Measurements from ENCODE around the gene ZNF554. TPM values are rescaled to one million over a fixed set of nuclear protein-coding genes. Genes with fewer than 3 reads are reported as not detected.

ZNF554 gene
- total RNA-seq, 2 experiments from 2014 or later = 0.83 to 1.5 TPM

- no peaks in the 10 kb centered on the region for H3K27me3 Mint-ChIP-seq
- ATAC-seq = peak; percentile 11
- H3K36me3 Mint-ChIP-seq (ENCODE audit: low read depth) = no peaks in the 10 kb centered on the region
- peak overlapping the region; percentile 84 for H3K4me3 Mint-ChIP-seq
- H3K4me1 Mint-ChIP-seq (ENCODE audit: low read depth) = peaks cover 5% of the 10 kb centered on the region
- ChIA-PET CTCF (interaction anchor here (0.5 to 2.0 kb wide), 10 partner anchors 21 to 172 kb away, joined by 3 to 8 read pairs (median 4); partner anchors contain the start of genes THOP1 and ZNF555), POLR2A (interaction anchor here (0.9 kb wide), 1 partner anchor 34 kb away, joined by 4 read pairs; no protein-coding TSS in a partner anchor)
- peak; percentile 21 for DNase-seq
- H3K27ac Mint-ChIP-seq = peak overlapping the region; percentile 57
- intact Hi-C loops (cut with micrococcal nuclease) = no loop called here
- no peaks in the 10 kb centered on the region for H3K9me3 Mint-ChIP-seq
- no peak for TF ChIP-seq CTCF (IDR thresholded peaks at IDR 0.05)
Measured at GRCh38 chr19:2820112-2820702, 539 bp downstream of the ZNF554 start.

- no peak for TF ChIP-seq CTCF (IDR thresholded peaks at IDR 0.05)
Measured at GRCh38 chr19:2822846-2823245, 3.2 kb downstream of the ZNF554 start.

DNA sequence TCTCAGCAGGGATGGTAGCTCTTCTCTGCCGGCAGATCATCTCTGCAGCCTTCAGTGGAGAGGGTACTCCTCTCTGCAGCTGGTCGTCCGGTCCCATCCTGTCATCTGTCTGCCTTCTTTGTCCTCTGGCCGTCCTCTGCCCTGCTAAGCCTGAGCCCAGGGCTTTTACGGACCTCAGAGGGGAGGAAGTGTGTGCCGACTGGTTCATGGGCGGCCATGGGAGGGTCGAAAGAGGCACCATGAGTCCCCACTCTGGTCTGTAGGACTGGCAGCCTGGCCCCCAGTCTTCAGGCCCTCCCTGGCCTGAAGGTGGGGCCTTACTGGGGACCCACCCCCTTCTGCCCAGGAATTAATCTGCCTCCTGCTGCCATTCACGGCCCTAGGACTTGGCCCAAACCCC lies 4.0 kb downstream of the ZNF554 start:
- ChIA-PET POLR2A (no interaction called here), CTCF (no interaction called here)
- Mint-ChIP-seq H3K4me1 (ENCODE audit: low read depth) (peaks cover 5% of the 10 kb centered on the region), H3K27me3 (no peaks in the 10 kb centered on the region), H3K4me3 (no peak overlapping the region), H3K36me3 (ENCODE audit: low read depth) (peaks cover 16% of the 10 kb centered on the region), H3K27ac (no peak overlapping the region), H3K9me3 (peaks cover 2% of the 10 kb centered on the region)
- ATAC-seq (no peak), DNase-seq (no peak)
- intact Hi-C loops (cut with micrococcal nuclease) = no loop called here
- no peak for TF ChIP-seq CTCF (IDR thresholded peaks at IDR 0.05)

More at GRCh38 chr19:2822846-2823245, 3.2 kb downstream of the ZNF554 start:
- no peak overlapping the region for H3K27ac Mint-ChIP-seq
- intact Hi-C loops (cut with micrococcal nuclease) = no loop called here
- H3K36me3 Mint-ChIP-seq (ENCODE audit: low read depth) = peaks cover 8% of the 10 kb centered on the region
- ChIA-PET CTCF (interaction anchor here (1.0 kb wide), 1 partner anchor 175 kb away, joined by 3 read pairs; no protein-coding TSS in a partner anchor), POLR2A (interaction anchor here (0.9 kb wide), 1 partner anchor 40 kb away, joined by 3 read pairs; the partner anchor contains the start of gene SGTA)
- ATAC-seq (no peak), DNase-seq (no peak)
- H3K4me3 Mint-ChIP-seq = no peak overlapping the region
- H3K27me3 Mint-ChIP-seq = no peaks in the 10 kb centered on the region
- peaks cover 5% of the 10 kb centered on the region for H3K4me1 Mint-ChIP-seq (ENCODE audit: low read depth)
- H3K9me3 Mint-ChIP-seq = peaks cover 2% of the 10 kb centered on the region

GRCh38 chr19:2824129-2824528 lies 4.5 kb downstream of the ZNF554 start:
- ChIA-PET CTCF (interaction anchor here (1.8 kb wide), 1 partner anchor 176 kb away, joined by 6 read pairs; no protein-coding TSS in a partner anchor), POLR2A (no interaction called here)
- Mint-ChIP-seq H3K27ac (no peak overlapping the region), H3K4me1 (ENCODE audit: low read depth) (peaks cover 5% of the 10 kb centered on the region), H3K36me3 (ENCODE audit: low read depth) (peaks cover 18% of the 10 kb centered on the region), H3K4me3 (no peak overlapping the region), H3K27me3 (no peaks in the 10 kb centered on the region), H3K9me3 (peaks cover 2% of the 10 kb centered on the region)
- DNase-seq (no peak), ATAC-seq (no peak)
- intact Hi-C loops (cut with micrococcal nuclease) = no loop called here
- TF ChIP-seq CTCF (IDR thresholded peaks at IDR 0.05) = no peak

- ATAC-seq = no peak
- intact Hi-C loops (cut with micrococcal nuclease) = no loop called here
- H3K4me3 Mint-ChIP-seq = no peak overlapping the region
- H3K27me3 Mint-ChIP-seq = no peaks in the 10 kb centered on the region
- ChIA-PET CTCF (no interaction called here), POLR2A (no interaction called here)
- H3K9me3 Mint-ChIP-seq = peaks cover 13% of the 10 kb centered on the region
- H3K36me3 Mint-ChIP-seq (ENCODE audit: low read depth) = peaks cover 31% of the 10 kb centered on the region
- H3K4me1 Mint-ChIP-seq (ENCODE audit: low read depth) = no peaks in the 10 kb centered on the region
- H3K27ac Mint-ChIP-seq = no peak overlapping the region
- DNase-seq = no peak
- TF ChIP-seq CTCF (IDR thresholded peaks at IDR 0.05) = no peak
Measured at GRCh38 chr19:2827022-2827421, 7.4 kb downstream of the ZNF554 start.
